GM19238 (cell line): ENCODE measurements around the gene CFAP73.
"Not testable (repeated sequence)": the region's sequence is repeated elsewhere in the genome, so short reads cannot be mapped to it uniquely, and the experiment has no call there.

ENCODE experiments used
- DNase-seq: peaks from one replicate; pipeline ENCODE4 v3.0.0; 2011; ENCODE audit warnings: low spot score; ENCODE audit not compliant: insufficient read length

CFAP73 gene

DNA sequence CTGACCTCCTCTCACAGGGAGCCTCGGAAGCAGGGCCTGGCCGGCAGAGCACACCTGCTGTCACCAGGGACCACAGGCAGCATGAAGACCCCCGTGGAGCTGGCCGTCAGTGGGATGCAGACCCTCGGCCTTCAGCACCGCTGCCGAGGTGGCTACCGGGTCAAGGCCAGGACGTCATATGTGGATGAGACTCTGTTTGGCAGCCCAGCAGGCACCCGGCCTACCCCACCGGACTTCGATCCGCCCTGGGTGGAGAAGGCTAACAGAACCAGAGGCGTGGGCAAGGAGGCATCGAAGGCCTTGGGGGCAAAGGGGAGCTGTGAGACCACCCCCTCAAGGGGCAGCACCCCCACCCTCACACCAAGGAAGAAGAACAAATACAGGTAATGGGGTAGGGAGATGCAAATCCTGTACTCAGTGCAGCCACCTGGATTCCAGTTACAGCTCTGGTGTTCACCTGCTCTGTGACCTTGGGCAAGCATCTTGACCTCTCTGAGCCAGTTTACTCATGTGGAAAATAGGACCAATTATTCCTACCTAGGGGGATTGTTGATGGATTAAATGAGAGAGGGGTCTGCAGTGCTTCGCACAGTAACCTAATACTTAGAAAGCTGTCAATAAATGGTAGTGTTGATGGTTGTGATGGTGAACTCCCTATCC is 37.3 kb downstream of the CFAP73 start:
- no peak for DNase-seq

DNA sequence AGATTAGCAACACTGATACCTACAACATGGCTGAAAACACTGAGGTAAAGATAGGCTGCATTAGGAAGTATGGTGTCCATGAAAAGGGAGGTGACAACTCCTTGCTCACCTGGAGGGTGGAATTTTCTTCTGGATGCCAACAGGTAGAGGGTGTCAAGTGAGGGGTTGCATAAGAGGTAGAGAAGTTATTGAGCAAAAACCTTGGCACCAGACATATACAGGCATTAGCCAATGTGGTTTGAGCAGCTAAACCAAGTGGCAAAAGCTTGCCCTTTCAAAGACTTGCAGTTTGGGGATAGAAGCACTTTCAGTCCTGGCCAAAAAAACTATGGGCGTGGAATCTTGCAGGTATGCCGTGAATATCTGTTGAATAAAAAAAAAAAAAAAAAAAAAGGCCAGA is 39.8 kb downstream of the CFAP73 start:
- no peak for DNase-seq

DNA sequence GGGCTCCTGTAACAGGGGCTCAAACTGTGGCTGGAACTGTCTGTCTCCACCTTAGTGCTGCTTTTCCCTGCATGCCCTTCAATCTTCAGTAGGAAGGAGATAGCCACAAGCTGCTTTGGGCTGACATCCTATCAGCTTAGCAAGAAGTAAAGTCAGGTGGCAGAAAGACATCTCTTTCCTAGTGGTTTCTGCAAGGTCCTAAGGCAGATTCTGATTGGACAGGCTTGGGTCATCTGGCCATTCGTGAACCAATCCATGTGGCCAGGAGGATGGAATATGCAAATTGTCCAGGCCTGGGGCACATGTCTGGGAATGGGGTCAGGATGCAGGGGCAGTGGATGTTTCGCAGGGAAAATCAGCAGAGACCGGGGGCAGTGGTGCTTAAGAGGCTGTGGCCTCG is 41.2 kb downstream of the CFAP73 start:
- DNase-seq, result no peak

DNA sequence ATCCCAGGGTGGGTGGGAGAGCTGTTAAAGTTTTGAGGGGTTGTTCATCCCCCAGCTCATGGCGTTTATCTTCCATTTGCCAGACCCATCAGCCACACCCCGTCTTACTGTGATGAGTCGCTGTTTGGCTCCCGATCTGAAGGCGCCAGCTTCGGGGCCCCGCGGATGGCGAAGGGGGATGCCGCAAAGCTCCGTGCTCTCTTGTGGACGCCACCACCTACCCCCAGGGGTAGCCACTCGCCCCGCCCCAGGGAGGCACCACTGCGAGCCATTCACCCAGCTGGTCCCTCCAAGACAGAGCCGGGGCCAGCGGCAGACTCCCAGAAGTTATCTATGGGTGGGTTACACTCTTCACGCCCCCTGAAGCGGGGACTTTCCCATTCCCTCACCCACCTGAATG is 41.7 kb downstream of the CFAP73 start:
- DNase-seq, result no peak

DNA sequence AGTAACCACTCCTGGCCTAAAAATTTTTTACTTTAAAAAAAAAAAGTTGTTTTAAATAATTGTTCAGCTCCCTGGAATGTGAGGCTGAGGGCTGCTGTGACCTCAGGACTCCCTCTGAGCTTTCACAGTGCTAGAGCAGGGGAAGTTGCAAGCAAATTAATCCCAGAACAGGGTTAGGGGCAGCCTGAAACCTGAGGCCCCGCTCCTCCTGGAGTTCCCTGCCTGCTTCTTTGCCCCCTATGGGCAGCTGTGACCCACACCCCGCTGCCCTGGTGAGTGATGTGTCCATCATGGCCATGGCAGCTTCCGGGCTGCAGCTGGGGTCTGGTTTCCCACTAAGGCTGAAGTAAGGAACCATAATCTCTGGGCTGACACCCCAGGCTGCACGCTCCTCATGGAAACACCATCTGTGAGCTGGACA is 45.5 kb downstream of the CFAP73 start:
- no peak for DNase-seq

DNA sequence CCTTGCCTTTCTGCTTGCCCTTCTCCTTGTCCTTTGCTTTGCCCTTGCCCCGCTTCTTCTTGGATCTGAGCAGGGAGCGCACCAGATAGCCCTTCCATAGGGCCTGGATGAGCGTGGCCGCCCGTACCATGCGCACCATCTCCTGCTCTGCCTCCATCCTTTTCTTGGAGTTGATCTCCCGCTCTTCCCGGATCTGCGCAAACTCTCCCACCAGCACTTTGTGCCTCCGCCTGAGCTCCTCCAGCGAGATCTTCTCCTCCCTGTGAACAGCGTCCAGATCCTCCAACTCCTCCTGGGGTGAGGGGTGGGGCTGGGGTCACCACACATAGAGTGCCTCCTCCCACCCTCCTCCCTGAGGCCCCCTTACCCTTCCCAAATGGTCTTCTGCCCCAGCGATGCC is 46.1 kb downstream of the CFAP73 start:
- DNase-seq, result no peak

DNA sequence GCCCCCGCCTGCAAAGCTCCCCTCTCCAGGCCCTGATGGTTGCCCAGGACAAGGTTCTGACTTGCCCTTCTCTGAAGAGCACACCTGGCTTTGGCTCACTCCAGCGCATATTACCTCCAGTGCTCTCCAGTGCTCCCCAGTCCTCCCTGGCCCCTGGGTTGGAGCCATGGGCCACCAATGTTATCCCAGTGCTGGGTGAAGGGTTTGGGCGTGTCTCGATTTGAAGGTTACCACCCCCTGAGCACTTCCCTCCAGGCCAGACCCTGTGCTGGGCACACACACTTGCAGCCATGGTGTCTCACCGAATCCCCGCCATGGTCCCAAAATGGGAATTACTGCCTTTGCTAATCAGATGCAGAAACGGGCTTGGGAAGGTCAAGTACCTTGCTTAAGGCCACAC is 47.1 kb downstream of the CFAP73 start:
- DNase-seq, result no peak

DNA sequence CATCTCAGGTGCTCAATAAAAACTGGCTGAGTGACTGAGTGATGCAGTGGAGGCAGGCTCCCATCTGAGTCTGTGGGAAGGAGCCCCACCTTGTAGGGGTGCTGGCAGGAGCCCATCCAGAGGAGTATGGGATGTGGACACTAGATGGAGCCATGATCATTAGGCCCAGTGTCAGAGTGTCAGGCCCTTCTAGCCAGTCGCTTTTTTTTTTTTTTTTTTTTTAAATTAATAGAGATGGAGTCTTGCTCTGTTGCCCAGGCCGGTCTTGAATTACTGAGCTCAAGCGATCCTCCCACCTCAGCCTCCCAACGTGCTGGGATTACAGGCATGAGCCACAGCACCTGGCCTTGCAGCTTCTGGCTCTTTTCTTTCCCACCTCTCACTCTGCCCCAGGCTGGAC is 47.5 kb downstream of the CFAP73 start:
- DNase-seq, result peak; percentile 87

DNA sequence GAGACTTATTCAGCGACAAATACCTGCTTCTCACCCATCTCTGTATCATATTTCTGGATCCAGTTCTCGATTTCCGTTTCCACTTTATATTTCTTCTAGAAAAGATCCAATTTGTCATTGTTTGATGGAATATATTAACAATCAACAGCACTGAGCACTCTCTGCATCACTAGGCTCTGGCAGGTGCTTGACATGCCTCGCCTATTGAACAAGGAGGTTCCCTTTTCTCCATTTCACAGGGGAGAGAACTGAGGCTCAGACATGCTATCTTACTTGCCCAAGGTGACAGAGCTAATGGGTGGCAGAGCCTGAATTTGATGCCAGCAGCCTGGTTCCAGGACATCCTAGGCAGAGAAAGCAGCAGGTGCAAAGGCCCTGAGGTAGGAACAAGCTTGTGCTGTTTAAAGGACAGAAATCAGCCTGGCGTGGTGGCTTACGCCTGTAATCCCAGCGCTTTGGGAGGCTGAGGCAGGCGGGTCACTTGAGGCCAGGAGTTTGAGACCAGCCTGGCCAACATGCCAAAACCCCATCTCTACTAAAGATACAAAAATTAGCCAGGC is 48.1 kb downstream of the CFAP73 start:
- DNase-seq, result no peak

DNA sequence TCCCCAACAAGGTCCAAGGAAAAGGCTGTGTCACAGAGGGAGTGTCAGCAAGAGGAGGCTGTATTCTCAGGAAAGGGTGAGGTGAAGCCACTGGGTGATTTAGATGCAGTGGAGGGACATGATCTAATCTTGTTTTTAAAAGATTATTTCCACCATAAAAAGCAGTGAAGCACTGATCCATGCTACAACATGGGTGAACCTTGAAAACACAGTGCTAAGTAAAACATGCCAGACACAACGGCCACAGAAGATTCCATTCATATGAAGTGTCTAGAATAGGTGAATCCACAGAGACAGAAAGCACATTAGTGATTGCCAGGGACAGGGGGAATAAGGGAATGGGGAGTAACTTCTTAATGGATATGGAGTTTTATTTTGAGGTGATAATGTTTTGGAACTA is 48.8 kb downstream of the CFAP73 start:
- no peak for DNase-seq

DNA sequence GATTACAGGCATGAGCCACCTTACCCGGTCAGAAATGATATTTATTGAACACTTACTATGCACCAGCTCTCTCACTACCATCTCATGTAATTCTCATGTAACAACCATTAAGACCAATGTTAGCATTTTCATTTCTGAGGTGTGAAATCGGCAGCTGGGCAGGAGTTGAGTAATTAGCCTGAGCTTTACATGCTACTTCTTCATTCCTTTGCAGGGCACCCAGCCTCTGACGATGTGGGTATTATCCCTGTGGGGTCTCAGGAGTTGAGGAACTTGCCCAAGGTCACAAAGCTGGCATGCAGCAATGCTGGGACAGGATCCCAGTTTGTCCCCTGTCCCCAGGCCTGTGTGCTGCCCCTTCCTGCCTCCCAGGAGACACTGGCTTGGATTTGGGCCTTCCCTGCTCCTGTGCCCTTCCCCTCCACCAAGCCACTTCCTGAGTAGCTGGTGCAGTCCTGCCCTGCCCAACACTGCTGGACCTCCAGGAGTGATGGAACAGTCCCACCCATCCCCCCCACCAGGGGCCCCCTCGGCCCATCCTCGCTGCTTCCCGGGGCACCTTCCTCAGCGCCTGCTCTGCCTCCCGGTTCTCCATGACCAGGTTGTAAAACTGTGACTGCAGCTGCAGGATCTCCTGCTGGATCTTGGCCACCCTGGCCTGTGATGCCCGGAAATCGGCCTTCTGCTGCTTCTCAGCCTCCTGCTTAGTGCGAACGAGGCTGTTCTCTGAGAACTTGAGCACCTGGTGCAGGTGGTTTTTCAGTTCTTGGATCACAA is 50.7 kb downstream of the CFAP73 start:
- no peak for DNase-seq

DNA sequence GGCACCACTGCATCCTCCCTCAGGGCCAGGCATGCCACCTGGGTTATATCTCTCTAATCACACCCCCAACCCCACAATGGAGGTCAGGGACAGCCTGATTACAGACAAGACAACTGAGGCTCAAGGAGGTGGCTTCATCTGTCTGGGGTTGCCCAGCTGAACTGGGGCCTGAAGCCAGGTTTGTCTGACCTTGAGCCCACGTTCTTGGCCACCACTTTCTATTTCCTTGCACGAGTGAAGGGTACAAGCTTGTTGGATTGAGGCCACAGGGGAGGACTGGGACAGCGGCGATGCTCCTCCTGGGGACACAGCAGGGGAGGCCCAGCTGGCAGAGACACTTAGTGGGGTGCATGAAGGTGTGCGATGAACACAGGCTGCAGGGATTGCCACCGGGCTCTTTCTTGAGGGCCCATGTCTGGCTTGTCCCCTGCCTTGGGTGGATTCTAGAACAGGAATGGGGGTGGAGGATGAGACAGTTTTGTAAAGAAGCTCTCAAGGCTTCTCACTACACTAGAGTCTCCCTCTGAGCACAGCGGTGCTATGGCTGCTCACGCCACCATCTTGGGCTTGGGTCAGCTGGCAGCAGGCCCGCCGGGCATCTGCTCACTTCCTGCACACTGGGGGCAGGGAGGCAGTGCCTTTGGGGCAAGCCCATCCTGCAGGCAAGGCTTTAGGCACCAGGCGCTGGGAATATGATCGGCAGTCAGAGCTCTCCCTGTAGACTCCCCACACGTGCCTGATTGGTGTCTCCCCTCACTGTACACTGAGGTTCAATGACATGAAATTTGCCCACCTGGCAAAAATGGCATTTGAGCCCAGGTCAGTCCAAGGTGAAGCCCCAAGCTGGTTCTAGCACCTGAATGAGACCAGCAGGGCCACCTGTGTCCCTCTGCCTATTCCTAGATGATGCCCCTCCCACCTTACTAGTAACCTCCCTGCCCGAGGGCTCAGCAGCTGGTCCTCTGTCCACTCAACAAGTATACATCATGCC is 52.0 kb downstream of the CFAP73 start:
- DNase-seq, result no peak

DNA sequence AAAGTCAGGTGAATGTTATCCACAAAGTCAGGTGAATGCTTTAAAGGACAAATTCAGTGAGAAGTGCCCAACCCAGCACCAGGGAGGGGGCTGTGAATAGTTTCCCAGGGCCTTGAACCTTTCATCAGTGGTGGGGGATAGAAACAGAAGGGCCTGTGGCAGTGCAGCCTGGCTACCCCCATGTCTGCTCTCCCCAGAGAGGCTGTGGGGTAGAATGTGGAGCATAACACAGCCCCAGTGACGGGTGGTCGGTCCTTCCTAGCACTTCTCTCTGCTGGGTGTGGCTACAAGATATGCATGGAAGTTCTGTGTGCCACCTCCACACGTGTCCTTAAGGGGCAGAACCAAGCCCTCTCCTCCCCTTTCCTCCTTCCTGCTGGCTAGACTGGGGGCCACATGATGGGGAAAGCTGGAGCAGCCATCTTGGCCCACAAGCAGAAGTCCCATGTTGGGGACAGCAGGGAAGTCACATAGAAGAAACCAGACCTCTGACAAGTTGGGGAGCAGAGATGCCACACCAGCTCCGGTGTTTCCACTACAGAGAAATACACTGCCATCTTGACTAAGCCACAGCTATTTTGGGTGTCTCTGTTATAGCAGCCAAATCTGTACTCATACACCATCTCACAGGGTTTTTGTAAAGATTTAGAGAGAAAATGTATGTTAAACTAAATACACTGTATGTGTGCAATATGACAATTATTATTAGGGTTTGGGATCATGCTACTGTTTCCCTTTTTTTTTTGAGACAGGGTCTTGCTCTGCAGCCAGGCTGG is 53.0 kb downstream of the CFAP73 start:
- DNase-seq, result no peak

DNA sequence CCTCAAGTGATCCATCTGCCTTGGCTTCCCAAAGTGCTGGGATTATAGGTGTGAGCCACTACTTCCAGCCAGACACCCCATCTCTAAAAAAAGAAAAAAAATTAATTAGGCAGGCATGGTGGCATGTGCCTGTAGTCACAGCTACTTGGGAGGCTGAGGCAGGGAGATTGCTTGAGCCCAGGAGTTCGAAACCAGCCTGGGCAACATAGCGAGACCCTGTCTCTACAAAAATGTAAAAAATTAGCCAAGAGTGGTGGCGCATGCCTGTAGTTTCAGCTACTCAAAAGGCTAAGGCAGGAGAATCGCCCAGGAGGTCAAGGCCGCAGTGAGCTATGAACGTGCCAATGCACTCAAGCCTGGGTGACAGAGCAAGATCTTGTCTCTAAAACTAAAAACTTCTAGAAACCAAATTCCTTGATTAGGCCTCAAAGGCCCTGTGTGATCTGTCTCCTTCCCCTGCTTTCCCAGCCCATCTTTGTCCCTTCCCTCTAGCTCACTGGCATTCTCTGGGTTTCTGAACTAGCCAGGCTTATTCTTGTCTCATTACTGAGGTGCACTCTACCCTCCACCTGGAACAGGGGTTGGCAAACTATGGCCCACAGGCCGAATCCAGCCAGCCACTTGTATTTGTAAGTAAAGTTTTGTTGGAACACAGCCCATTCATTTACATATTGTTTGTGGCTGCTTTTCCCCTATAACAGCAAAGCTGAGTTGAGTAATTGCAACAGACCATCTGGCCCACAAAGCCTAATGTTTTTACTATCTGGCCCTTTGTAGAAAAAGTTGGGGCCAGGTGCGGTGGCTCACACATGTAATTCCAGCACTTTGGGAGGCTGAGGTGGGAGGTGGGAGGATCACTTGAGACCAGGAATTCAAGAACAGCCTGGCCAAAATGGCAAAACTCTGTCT is 54.6 kb downstream of the CFAP73 start:
- DNase-seq, result no peak

DNA sequence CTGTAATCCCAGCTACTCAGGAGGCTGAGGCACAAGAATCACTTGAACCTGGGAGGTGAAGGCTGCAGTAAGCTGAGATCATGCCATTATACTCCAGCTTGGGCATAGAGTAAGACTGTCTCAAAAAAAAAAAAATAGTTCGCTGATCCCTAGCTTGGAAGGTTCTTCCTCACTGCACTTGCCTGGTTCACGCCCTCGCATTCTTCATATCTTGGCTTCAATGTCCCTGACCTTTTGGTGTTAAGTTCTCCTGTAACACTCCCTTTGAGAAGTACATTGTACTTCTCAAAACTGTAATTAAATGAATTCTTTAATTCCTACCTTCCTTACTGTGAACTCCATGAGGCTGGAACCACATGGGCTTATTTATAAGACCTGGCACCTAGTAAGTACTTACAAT is 55.3 kb downstream of the CFAP73 start:
- no peak for DNase-seq

DNA sequence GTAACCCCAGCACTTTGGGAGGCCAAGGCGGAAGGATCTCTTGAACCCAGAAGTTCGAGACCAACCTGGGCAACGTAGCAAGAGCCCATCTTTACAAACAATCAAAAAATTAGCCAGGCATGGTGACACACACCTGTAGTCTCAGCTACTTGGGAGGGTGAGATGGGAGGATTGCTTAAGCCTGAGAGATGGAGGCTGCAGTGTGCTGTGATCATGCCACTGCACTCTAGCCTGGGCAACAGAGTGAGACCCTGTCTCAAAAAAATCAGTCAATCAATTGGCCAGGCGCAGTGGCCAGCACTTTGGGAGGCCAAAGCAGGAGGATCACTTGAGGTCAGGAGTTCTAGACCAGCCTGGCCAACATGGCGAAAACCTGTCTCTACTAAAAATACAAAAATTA is 57.3 kb downstream of the CFAP73 start:
- DNase-seq, result not testable (repeated sequence)

DNA sequence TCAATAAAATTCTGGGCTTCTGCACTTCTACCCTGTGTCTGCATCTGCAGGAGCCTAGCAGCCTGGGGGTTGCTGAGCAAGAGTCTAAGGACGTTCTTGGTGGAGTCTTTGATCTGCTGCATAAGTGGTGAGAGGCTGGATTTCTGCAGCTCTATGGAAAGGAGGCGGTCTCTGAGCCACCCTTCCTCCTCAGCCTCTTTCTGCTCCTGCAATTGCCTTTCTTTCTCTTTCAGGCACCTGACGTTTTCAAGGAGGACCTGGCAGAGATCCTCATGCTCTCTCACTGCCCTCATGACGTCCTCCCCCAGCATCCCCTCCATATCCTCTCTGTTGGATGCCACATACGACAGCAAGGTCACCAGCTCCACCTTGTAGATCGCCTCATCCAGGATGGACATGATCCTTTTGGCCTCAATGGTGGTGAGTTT is 58.1 kb downstream of the CFAP73 start:
- no peak for DNase-seq

DNA sequence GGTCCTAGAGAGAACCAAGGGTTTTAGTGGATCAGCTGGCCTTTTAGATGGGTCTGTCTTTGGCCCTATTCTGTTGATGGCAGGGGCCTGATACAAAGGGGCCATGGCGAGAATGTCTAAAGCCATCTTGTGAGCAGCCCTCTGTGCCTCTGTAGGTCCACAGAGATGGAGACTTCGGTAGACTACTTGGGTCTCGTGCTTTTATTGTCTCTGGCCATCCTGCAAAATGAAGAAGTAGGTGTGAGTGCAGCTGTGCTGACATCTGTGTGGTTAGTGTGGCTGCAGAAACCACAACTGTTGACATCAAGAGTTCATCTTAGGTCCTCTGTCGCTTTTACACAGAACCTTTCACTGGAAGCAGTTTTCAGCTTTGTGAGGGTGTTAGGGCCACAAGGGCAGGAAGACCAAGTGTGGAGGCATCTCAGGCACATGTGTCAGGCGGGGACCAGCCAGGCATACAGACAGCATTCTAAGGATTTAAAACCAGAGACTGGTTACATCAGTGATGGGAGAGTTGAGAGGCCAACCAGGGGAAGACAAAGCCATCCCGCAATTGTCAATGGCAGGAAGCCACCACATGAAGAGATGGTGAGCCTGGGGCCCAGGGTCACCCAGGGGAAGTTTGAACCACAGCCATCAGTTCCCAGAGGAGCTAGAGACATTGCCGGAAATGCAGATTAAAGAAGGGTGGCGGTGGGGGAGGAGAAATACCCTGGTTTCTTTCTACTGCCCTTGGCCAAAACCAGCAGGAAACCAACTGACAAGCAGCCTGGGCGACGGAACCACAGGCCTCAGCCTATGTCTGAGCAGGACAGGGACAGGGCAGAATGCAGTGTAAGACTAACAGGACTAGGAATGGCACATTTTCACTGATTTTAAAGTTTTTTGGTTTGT is 58.8 kb downstream of the CFAP73 start:
- peak; percentile 58 for DNase-seq
